HepG2 (cell line): Measurements from ENCODE around the gene MBD3. TPM values are rescaled to one million over a fixed set of nuclear protein-coding genes. Genes with fewer than 3 reads are reported as not detected.
A peak's percentile ranks its signal among the peaks of the same experiment; 100 is the strongest.

Experiments
- ARNT ChIP-seq: fragments of 450-650 bp; IDR thresholded peaks from 2 replicates; pipeline ENCODE4 v1.6.1; 2017
- BCL6 ChIP-seq: IDR thresholded peaks from 2 replicates; pipeline ENCODE4 v1.6.1; 2016; ENCODE audit warnings: missing genetic modification reagents, missing compliant biosample characterization
- BORCS8-MEF2B ChIP-seq: sonication (generic); formaldehyde crosslinking; IDR thresholded peaks from 2 replicates; pipeline ENCODE4 v1.8.0; 2022; ENCODE audit warnings: mild to moderate bottlenecking, missing genetic modification reagents
- EHMT2 ChIP-seq: fragments of 200-600 bp; sonication (generic); IDR thresholded peaks from 2 replicates; pipeline ENCODE4 v1.7.0; 2017; ENCODE audit warnings: antibody characterized with exemption, low read depth, low read length, borderline replicate concordance
- ERF ChIP-seq: IDR thresholded peaks from 2 replicates; pipeline ENCODE4 v1.6.1; 2018; ENCODE audit warnings: missing biosample characterization, missing genetic modification reagents
- HNF1B ChIP-seq: sonication (generic); formaldehyde crosslinking; IDR thresholded peaks from 2 replicates; pipeline ENCODE4 v1.5.1; 2020; ENCODE audit warnings: mild to moderate bottlenecking, moderate library complexity, missing genetic modification reagents
- NFRKB ChIP-seq: fragments of 450-650 bp; IDR thresholded peaks from 2 replicates; pipeline ENCODE4 v1.6.1; 2017
- NPAS2 ChIP-seq: sonication (generic); formaldehyde crosslinking; IDR thresholded peaks from 2 replicates; pipeline ENCODE4 v1.8.0; 2022; ENCODE audit warnings: mild to moderate bottlenecking, missing genetic modification reagents, borderline replicate concordance
- PHF20 ChIP-seq: sonication (generic); formaldehyde crosslinking; IDR thresholded peaks from 2 replicates; pipeline ENCODE4 v1.5.0; 2020; ENCODE audit warnings: mild to moderate bottlenecking, missing genetic modification reagents
- RAD21 ChIP-seq: fragments of 450-650 bp; formaldehyde crosslinking; IDR thresholded peaks from 2 replicates; pipeline ENCODE4 v1.5.0; 2020; ENCODE audit warnings: mild to moderate bottlenecking
- RBAK ChIP-seq: sonication (generic); formaldehyde crosslinking; IDR thresholded peaks from 2 replicates; pipeline ENCODE4 v1.5.1; 2020; ENCODE audit warnings: mild to moderate bottlenecking, missing genetic modification reagents
- SCMH1 ChIP-seq: sonication (generic); formaldehyde crosslinking; IDR thresholded peaks from 2 replicates; pipeline ENCODE4 v1.9.0; 2021; ENCODE audit warnings: missing genetic modification reagents, mild to moderate bottlenecking, borderline replicate concordance
- STAG1 ChIP-seq: sonication (generic); formaldehyde crosslinking; IDR thresholded peaks from 2 replicates; pipeline ENCODE4 v1.4.0; 2020; ENCODE audit warnings: missing genetic modification reagents
- TSC22D2 ChIP-seq: sonication (generic); formaldehyde crosslinking; IDR thresholded peaks from 2 replicates; pipeline ENCODE4 v1.5.1; 2020; ENCODE audit warnings: missing genetic modification reagents, mild to moderate bottlenecking, borderline replicate concordance
- ZFP36 ChIP-seq: fragments of 150-350 bp; IDR thresholded peaks from 2 replicates; pipeline ENCODE4 v1.6.1; 2018; ENCODE audit warnings: borderline replicate concordance, low read length, low read depth; ENCODE audit not compliant: partially characterized antibody
- ZFX ChIP-seq: sonication (generic); formaldehyde crosslinking; IDR thresholded peaks from 2 replicates; pipeline ENCODE4 v1.4.0; 2020; ENCODE audit warnings: mild to moderate bottlenecking, low read depth, missing genetic modification reagents, moderate library complexity
- ZNF230 ChIP-seq: sonication (generic); formaldehyde crosslinking; IDR thresholded peaks from 2 replicates; pipeline ENCODE4 v1.4.0; 2020; ENCODE audit warnings: mild to moderate bottlenecking, missing genetic modification reagents
- ZNF280B ChIP-seq: sonication (generic); formaldehyde crosslinking; IDR thresholded peaks from 2 replicates; pipeline ENCODE4 v1.5.0; 2020; ENCODE audit warnings: missing genetic modification reagents, mild to moderate bottlenecking, borderline replicate concordance
- ZNF280D ChIP-seq: sonication (generic); formaldehyde crosslinking; IDR thresholded peaks from 2 replicates; pipeline ENCODE4 v1.5.1; 2020; ENCODE audit warnings: mild to moderate bottlenecking, missing genetic modification reagents
- ZNF557 ChIP-seq: sonication (generic); formaldehyde crosslinking; IDR thresholded peaks from 2 replicates; pipeline ENCODE4 v1.4.0; 2020; ENCODE audit warnings: missing genetic modification reagents
- ZNF558 ChIP-seq: sonication (generic); formaldehyde crosslinking; IDR thresholded peaks from 2 replicates; pipeline ENCODE4 v1.9.0; 2022; ENCODE audit warnings: mild to moderate bottlenecking, missing genetic modification reagents, borderline replicate concordance
- ZNF780A ChIP-seq: sonication (generic); formaldehyde crosslinking; IDR thresholded peaks from 2 replicates; pipeline ENCODE4 v1.8.0; 2022; ENCODE audit warnings: mild to moderate bottlenecking, missing genetic modification reagents, moderate library complexity
- ZNF83 ChIP-seq: sonication (generic); formaldehyde crosslinking; IDR thresholded peaks from 2 replicates; pipeline ENCODE4 v1.4.0; 2020; ENCODE audit warnings: missing genetic modification reagents, mild to moderate bottlenecking, borderline replicate concordance
- polyA plus RNA-seq, 8 experiments: library from polyadenylated mRNA; depleted of rRNA in 3 of 8; stranded (reverse) in 7 of 8; unstranded in 1 of 8; fragments of >200 nt; fragmentation: Illumina TruSeq in 4 of 8; extraction: Trizol in 4 of 8; gene quantifications; 2 replicates each; pipeline versions ENCODE4 v1.2.1 to v1.2.3, GENCODE V29; 2011 to 2016; ENCODE audit warnings: low read depth in 4 of 8, missing spikeins in 1 of 8, mixed read lengths in 1 of 8; ENCODE audit not compliant: insufficient read depth in 1 of 8
- total RNA-seq, 5 experiments: library from RNA; depleted of rRNA; stranded (reverse); fragments of >200 nt; fragmentation: Illumina TruSeq; extraction: Trizol; gene quantifications; 2 replicates each; pipeline ENCODE4 v1.2.3, GENCODE V29; 2016; ENCODE audit warnings: low read depth in 1 of 5

MBD3 gene
- total and polyA plus RNA-seq, 2 of the 13 experiments (the other 11 are each of a cell fraction or from before 2014, with no cell fraction given), result 21.2 to 76.9 TPM

- TF ChIP-seq SCMH1 (CRISPR knock-in tag), result no peak
- TF ChIP-seq BORCS8-MEF2B, result peak; percentile 88
- no peak for TF ChIP-seq ZFP36
- TF ChIP-seq ZNF280D (CRISPR knock-in tag), result no peak
- TF ChIP-seq NFRKB, result no peak
- TF ChIP-seq BCL6 (CRISPR knock-in tag), result no peak
- TF ChIP-seq RBAK, result no peak
- no peak for TF ChIP-seq ZNF557 (CRISPR knock-in tag)
- TF ChIP-seq ZNF558 (CRISPR knock-in tag), result peak; percentile 85; the same call in 1 of the 2 replicates
- no peak for TF ChIP-seq NPAS2
- TF ChIP-seq RAD21, result no peak; the same call in none of the 2 replicates
- TF ChIP-seq ZNF230, result 0 out of 2 replicates have a peak, but pooled peaks have one; percentile 83
- 0 out of 2 replicates have a peak, but pooled peaks have one; percentile 34 for TF ChIP-seq ERF (CRISPR knock-in tag)
- TF ChIP-seq EHMT2, result no peak
- no peak for TF ChIP-seq STAG1 (CRISPR knock-in tag)
- TF ChIP-seq ZFX (CRISPR knock-in tag), result peak; percentile 93
- no peak for TF ChIP-seq ARNT
- TF ChIP-seq ZNF780A (CRISPR knock-in tag), result no peak
- no peak for TF ChIP-seq ZNF280B (CRISPR knock-in tag)
- TF ChIP-seq HNF1B, result peak; percentile 53; the same call in 1 of the 2 replicates
- TF ChIP-seq TSC22D2 (CRISPR knock-in tag), result 0 out of 2 replicates have a peak, but pooled peaks have one; percentile 72
- peak; percentile 66 for TF ChIP-seq PHF20 (CRISPR knock-in tag)
- TF ChIP-seq ZNF83 (CRISPR knock-in tag), result no peak
Observed at GRCh38 chr19:1592024-1592754, 476 bp downstream of the MBD3 start (continued).
